Liver (tissue), 9 donors: ENCODE measurements around the gene SLC9A8. TPM values are rescaled to one million over a fixed set of nuclear protein-coding genes. Genes with fewer than 3 reads are reported as not detected.

Experiments
- DNase-seq: peaks from one replicate; pipeline ENCODE4 v3.0.0-alpha.2; 2017; ENCODE audit warnings: low spot score
- H3K27ac ChIP-seq, 2 donors: one replicate each; pipeline ENCODE4 v1.7.0; 2013; ENCODE audit warnings: inconsistent platforms in 2 of 2, low read length in 2 of 2, control low read depth in 1 of 2, low read depth in 1 of 2, mild to moderate bottlenecking in 1 of 2
- H3K27me3 ChIP-seq, 4 donors: one replicate each; pipeline versions ENCODE4 v1.6.1 to v1.7.0; 2013; ENCODE audit warnings: low read length in 3 of 4, inconsistent platforms in 1 of 4, mild to moderate bottlenecking in 1 of 4, moderate library complexity in 1 of 4; ENCODE audit not compliant: control insufficient read depth in 4 of 4, insufficient read depth in 4 of 4
- H3K36me3 ChIP-seq, 4 donors: one replicate each; pipeline versions ENCODE4 v1.6.1 to v1.7.0; 2013; ENCODE audit warnings: low read length in 3 of 4, mild to moderate bottlenecking in 3 of 4, low read depth in 1 of 4, moderate library complexity in 1 of 4; ENCODE audit not compliant: control insufficient read depth in 4 of 4, insufficient read depth in 3 of 4
- H3K4me1 ChIP-seq, 4 donors: one replicate each; pipeline versions ENCODE4 v1.6.1 to v1.7.0; 2013; ENCODE audit warnings: low read length in 3 of 4, mild to moderate bottlenecking in 3 of 4, moderate library complexity in 1 of 4; ENCODE audit not compliant: control insufficient read depth in 4 of 4, insufficient read depth in 4 of 4
- H3K4me3 ChIP-seq, 3 donors: one replicate each; pipeline versions ENCODE4 v1.6.1 to v1.7.0; 2013; ENCODE audit warnings: low read length in 3 of 3, control low read depth in 1 of 3, low read depth in 1 of 3, mild to moderate bottlenecking in 1 of 3
- H3K9ac ChIP-seq, 2 donors: one replicate each; pipeline ENCODE4 v1.7.0; 2013; ENCODE audit warnings: low read length in 2 of 2, mild to moderate bottlenecking in 2 of 2, moderate library complexity in 2 of 2, control low read depth in 1 of 2, low read depth in 1 of 2
- H3K9me3 ChIP-seq, 4 donors: one replicate each; pipeline versions ENCODE4 v1.6.1 to v1.7.0; 2013; ENCODE audit warnings: low read length in 3 of 4; ENCODE audit not compliant: control insufficient read depth in 4 of 4
- HNF4G ChIP-seq: IDR thresholded peaks from 2 replicates; pipeline ENCODE4 v1.6.1; 2016; ENCODE audit warnings: antibody characterized with exemption
- JUND ChIP-seq, 2 donors: IDR thresholded peaks; 2 replicates each; pipeline ENCODE4 v1.6.1; 2016; ENCODE audit warnings: antibody characterized with exemption in 2 of 2
- MAX ChIP-seq: IDR thresholded peaks from 2 replicates; pipeline ENCODE4 v1.6.1; 2016; ENCODE audit warnings: antibody characterized with exemption
- NR2F2 ChIP-seq: IDR thresholded peaks from 2 replicates; pipeline ENCODE4 v1.6.1; 2016; ENCODE audit warnings: antibody characterized with exemption
- RAD21 ChIP-seq, 2 donors: IDR thresholded peaks; 2 replicates each; pipeline ENCODE4 v1.6.1; 2016; ENCODE audit warnings: antibody characterized with exemption in 2 of 2, mild to moderate bottlenecking in 2 of 2
- RXRA ChIP-seq, 2 donors: IDR thresholded peaks; 2 replicates each; pipeline ENCODE4 v1.6.1; 2017 to 2018; ENCODE audit warnings: antibody characterized with exemption in 2 of 2, mild to moderate bottlenecking in 1 of 2
- SP1 ChIP-seq: IDR thresholded peaks from 2 replicates; pipeline ENCODE4 v1.6.1; 2018; ENCODE audit warnings: antibody characterized with exemption, mild to moderate bottlenecking
- TAF1 ChIP-seq: conservative IDR thresholded peaks from 2 replicates; pipeline ENCODE4 v1.6.1; 2016; ENCODE audit warnings: antibody characterized with exemption, mild to moderate bottlenecking
- YY1 ChIP-seq: IDR thresholded peaks from 2 replicates; pipeline ENCODE4 v1.6.1; 2016; ENCODE audit warnings: antibody characterized with exemption, mild to moderate bottlenecking
- ZBTB33 ChIP-seq: IDR thresholded peaks from 2 replicates; pipeline ENCODE4 v1.6.1; 2016; ENCODE audit warnings: antibody characterized with exemption
- WGBS: extraction: QIAGEN DNeasy Blood & Tissue Kit; methylation state at CpG from one replicate; pipeline ENCODE4 v1.1.7; 2013; 5-methylcytosine and 5-hydroxymethylcytosine counted together
- polyA plus RNA-seq, 2 donors: library from polyadenylated mRNA; stranded (reverse) in 1 of 2; unstranded in 1 of 2; fragments of 200-250 nt in 1 of 2; fragments of >200 nt in 1 of 2; fragmentation: Nextera tagmentation in 1 of 2; extraction: Ambion mirVana in 1 of 2; gene quantifications; one replicate each; pipeline versions ENCODE4 v1.2.1 to v1.2.3, GENCODE V29; 2013 to 2015
- total RNA-seq, 2 donors: library from RNA; depleted of rRNA; stranded (reverse); fragments of >200 nt; gene quantifications; one replicate each; pipeline ENCODE4 v1.2.3, GENCODE V29; 2014
- TF ChIP-seq, protein P1 (sequence below): IDR thresholded peaks from 2 replicates; pipeline ENCODE4 v1.6.1; 2016; ENCODE audit warnings: antibody characterized with exemption
- TF ChIP-seq, protein P2 (sequence below): IDR thresholded peaks from 2 replicates; pipeline ENCODE4 v1.6.1; 2016; ENCODE audit warnings: antibody characterized with exemption, mild to moderate bottlenecking
- TF ChIP-seq, protein P3 (sequence below): fragments of 150-350 bp; IDR thresholded peaks from 2 replicates; pipeline ENCODE4 v1.5.1; 2017; ENCODE audit warnings: improper control_type of control experiment, low read depth, low read length; ENCODE audit not compliant: missing input control
- donor health status: healthy.
- donor health status: healthy.
- donor health status: healthy.
- donor health status: healthy.
- donor health status: healthy.

SLC9A8 gene
- total and polyA plus RNA-seq, 4 donors, result 4.0 to 9.5 (median 8.6) TPM

DNA sequence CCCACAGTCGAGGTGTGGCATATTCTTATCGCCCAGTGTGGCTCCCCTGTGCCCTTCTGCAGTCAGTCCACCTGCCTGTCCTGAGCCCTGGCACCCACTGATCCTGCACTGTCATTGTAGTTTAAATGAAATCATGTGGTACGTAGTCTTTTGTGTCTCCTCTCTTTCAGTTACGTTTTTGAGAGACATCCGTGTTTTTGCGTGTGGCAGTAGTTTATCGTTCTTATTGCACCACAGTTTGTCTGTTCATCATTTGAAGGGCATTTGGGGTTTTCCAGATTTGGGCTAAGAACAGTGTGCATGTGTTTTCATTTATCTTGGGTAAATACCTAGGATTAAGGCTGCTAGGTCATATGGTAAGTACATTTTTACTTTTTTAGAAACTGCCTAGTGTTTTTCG is 53.4 kb downstream of the SLC9A8 start (continued):
- TF ChIP-seq NR2F2, result no peak
- TF ChIP-seq RXRA (IDR thresholded peaks at IDR 0.05), result no peak
- no peak for TF ChIP-seq SP1
- TF ChIP-seq HNF4G, result no peak

DNA sequence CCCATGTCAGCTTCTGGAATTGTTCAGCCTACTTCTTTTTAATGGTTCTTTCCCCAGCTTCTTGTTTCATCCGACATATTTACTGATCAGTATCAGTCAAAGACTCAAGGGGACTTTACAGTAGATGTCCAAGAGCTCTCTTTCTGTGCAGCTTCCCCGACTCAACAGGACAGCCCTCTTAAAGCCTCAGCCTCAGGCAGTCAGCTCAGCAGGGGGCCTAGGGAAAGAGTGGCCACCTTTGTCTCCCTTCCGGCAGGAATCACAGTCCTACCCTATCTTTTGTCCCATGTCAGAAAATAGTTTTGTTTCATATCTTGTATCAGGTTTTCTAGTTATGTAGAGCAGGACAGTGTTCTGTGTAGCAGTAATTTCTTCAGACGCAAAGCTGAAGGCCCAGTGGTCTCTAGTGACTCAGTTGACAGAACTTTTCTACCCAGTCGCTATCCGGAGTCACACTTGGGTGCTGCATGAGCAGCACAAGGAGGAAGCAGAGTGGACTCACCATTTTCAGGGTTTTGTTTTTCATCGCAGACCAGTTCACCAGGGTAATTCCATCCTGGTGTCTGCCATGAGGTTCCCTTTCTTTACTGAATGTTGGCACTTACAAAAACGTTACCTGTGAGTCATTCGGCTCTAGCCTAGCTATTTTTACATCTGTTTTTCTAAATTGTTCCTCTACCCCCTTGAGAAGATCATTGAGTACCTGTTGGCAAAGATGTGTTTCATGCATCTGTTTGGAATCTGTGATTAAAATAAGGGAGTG is 55.0 kb downstream of the SLC9A8 start:
- DNase-seq, result no peak
- Histone ChIP-seq H3K4me3 (no peak overlapping the region), H3K4me1 (no peaks in the 10 kb centered on the region), H3K27ac (no peak overlapping the region), H3K9me3 (no peaks in the 10 kb centered on the region), H3K36me3 (peaks cover 6 to 21% (median 15%) of the 10 kb centered on the region in 4 donors), H3K9ac (peak overlapping the region in 1 of 2 donors; percentile 17), H3K27me3 (no peaks in the 10 kb centered on the region)
- TF ChIP-seq, protein P1, sequence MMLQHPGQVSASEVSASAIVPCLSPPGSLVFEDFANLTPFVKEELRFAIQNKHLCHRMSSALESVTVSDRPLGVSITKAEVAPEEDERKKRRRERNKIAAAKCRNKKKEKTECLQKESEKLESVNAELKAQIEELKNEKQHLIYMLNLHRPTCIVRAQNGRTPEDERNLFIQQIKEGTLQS, result no peak
- TF ChIP-seq MAX (no peak), NR2F2 (no peak), TAF1 (no peak), RAD21 (IDR thresholded peaks at IDR 0.05) (no peak), YY1 (no peak), ZBTB33 (no peak), JUND (IDR thresholded peaks at IDR 0.05) (no peak), SP1 (no peak), RXRA (IDR thresholded peaks at IDR 0.05) (no peak)
- TF ChIP-seq, protein P2, sequence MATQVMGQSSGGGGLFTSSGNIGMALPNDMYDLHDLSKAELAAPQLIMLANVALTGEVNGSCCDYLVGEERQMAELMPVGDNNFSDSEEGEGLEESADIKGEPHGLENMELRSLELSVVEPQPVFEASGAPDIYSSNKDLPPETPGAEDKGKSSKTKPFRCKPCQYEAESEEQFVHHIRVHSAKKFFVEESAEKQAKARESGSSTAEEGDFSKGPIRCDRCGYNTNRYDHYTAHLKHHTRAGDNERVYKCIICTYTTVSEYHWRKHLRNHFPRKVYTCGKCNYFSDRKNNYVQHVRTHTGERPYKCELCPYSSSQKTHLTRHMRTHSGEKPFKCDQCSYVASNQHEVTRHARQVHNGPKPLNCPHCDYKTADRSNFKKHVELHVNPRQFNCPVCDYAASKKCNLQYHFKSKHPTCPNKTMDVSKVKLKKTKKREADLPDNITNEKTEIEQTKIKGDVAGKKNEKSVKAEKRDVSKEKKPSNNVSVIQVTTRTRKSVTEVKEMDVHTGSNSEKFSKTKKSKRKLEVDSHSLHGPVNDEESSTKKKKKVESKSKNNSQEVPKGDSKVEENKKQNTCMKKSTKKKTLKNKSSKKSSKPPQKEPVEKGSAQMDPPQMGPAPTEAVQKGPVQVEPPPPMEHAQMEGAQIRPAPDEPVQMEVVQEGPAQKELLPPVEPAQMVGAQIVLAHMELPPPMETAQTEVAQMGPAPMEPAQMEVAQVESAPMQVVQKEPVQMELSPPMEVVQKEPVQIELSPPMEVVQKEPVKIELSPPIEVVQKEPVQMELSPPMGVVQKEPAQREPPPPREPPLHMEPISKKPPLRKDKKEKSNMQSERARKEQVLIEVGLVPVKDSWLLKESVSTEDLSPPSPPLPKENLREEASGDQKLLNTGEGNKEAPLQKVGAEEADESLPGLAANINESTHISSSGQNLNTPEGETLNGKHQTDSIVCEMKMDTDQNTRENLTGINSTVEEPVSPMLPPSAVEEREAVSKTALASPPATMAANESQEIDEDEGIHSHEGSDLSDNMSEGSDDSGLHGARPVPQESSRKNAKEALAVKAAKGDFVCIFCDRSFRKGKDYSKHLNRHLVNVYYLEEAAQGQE, result no peak
- TF ChIP-seq, protein P3, sequence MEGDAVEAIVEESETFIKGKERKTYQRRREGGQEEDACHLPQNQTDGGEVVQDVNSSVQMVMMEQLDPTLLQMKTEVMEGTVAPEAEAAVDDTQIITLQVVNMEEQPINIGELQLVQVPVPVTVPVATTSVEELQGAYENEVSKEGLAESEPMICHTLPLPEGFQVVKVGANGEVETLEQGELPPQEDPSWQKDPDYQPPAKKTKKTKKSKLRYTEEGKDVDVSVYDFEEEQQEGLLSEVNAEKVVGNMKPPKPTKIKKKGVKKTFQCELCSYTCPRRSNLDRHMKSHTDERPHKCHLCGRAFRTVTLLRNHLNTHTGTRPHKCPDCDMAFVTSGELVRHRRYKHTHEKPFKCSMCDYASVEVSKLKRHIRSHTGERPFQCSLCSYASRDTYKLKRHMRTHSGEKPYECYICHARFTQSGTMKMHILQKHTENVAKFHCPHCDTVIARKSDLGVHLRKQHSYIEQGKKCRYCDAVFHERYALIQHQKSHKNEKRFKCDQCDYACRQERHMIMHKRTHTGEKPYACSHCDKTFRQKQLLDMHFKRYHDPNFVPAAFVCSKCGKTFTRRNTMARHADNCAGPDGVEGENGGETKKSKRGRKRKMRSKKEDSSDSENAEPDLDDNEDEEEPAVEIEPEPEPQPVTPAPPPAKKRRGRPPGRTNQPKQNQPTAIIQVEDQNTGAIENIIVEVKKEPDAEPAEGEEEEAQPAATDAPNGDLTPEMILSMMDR, result no peak
- WGBS, result 85% methylated on average over 9 of the region's 9 CpGs
